HEK293 (cell line): Measurements from ENCODE around the gene CCDC175.

ENCODE experiments used
- CTCF ChIA-PET: fragments of 350-600 bp; formaldehyde crosslinking; extraction: SDS; loops from one replicate; lab custom pipeline; 2021; ENCODE audit warnings: antibody characterized with exemption; lab: Yijun Ruan, JAX
- POLR2A ChIA-PET: fragments of 300-600 bp; formaldehyde crosslinking; extraction: SDS; loops from one replicate; lab custom pipeline; 2020; ENCODE audit warnings: antibody characterized with exemption, inconsistent platforms; lab: Yijun Ruan, JAX
- H3K27ac ChIP-seq: fragments of 200-500 bp; sonication (Bioruptor generic); 2 replicates; pipeline ENCODE4 v1.5.1; 2014; ENCODE audit warnings: low read depth, low read length, control low read depth, inconsistent platforms; ENCODE audit errors: extremely low read depth
- H3K36me3 ChIP-seq, 2 experiments: fragments of 200-500 bp in 1 of 2; sonication (Bioruptor generic) in 1 of 2; 1 replicate in 1 of 2; 2 replicates in 1 of 2; pipeline ENCODE4 v1.5.1; 2014 to 2017; ENCODE audit warnings: inconsistent platforms in 2 of 2, low read length in 2 of 2; ENCODE audit not compliant: control insufficient read depth in 2 of 2, insufficient read depth in 1 of 2
- H3K4me1 ChIP-seq: fragments of 200-500 bp; sonication (Bioruptor generic); 2 replicates; pipeline ENCODE4 v1.5.1; 2014; ENCODE audit warnings: mild to moderate bottlenecking, low read length, inconsistent platforms; ENCODE audit not compliant: control insufficient read depth, insufficient read depth
- H3K4me3 ChIP-seq: 2 replicates; pipeline ENCODE4 v1.5.1; 2011; ENCODE audit warnings: low read depth, mild to moderate bottlenecking, control low read depth, low read length, moderate library complexity
- H3K9me3 ChIP-seq: fragments of 200-500 bp; sonication (Bioruptor generic); 2 replicates; pipeline ENCODE4 v1.5.1; 2014; ENCODE audit warnings: low read depth, low read length, inconsistent platforms; ENCODE audit not compliant: control insufficient read depth, insufficient read depth
- HOXA7 ChIP-seq: sonication (generic); formaldehyde crosslinking; IDR thresholded peaks from 2 replicates; pipeline ENCODE4 v1.8.1; 2022; ENCODE audit warnings: missing genetic modification reagents, borderline replicate concordance
- IKZF3 ChIP-seq: fragments of 450-650 bp; IDR thresholded peaks from 2 replicates; pipeline ENCODE4 v1.5.0; 2018; ENCODE audit warnings: missing biosample characterization, mild to moderate bottlenecking, missing genetic modification characterization, moderate library complexity
- MZF1 ChIP-seq: fragments of 450-650 bp; formaldehyde crosslinking; IDR thresholded peaks from 2 replicates; pipeline ENCODE4 v1.5.1; 2017; ENCODE audit warnings: missing biosample characterization, missing genetic modification characterization, borderline replicate concordance
- SALL2 ChIP-seq: fragments of 450-650 bp; formaldehyde crosslinking; IDR thresholded peaks from 2 replicates; pipeline ENCODE4 v1.5.0; 2017; ENCODE audit warnings: missing biosample characterization, mild to moderate bottlenecking, missing genetic modification characterization, borderline replicate concordance
- TRIM28 ChIP-seq: IDR thresholded peaks from 2 replicates; pipeline ENCODE4 v1.6.1; 2011; ENCODE audit warnings: low read length, control low read depth, borderline replicate concordance
- WT1 ChIP-seq: fragments of 450-650 bp; formaldehyde crosslinking; IDR thresholded peaks from 2 replicates; pipeline ENCODE4 v1.5.1; 2016; ENCODE audit warnings: missing biosample characterization, missing genetic modification characterization
- ZBTB17 ChIP-seq: fragments of 450-650 bp; formaldehyde crosslinking; IDR thresholded peaks from 2 replicates; pipeline ENCODE4 v1.5.1; 2016; ENCODE audit warnings: missing biosample characterization, missing genetic modification characterization
- ZBTB48 ChIP-seq: fragments of 450-650 bp; formaldehyde crosslinking; IDR thresholded peaks from 2 replicates; pipeline ENCODE4 v1.5.1; 2016; ENCODE audit warnings: missing biosample characterization, missing genetic modification characterization
- ZNF112 ChIP-seq: fragments of 450-650 bp; formaldehyde crosslinking; IDR thresholded peaks from 2 replicates; pipeline ENCODE4 v1.5.0; 2017; ENCODE audit warnings: missing biosample characterization, missing genetic modification characterization
- ZNF19 ChIP-seq: fragments of 450-650 bp; formaldehyde crosslinking; IDR thresholded peaks from 2 replicates; pipeline ENCODE4; 2016; ENCODE audit warnings: missing biosample characterization, missing genetic modification characterization, low read depth
- ZNF335 ChIP-seq: fragments of 450-650 bp; formaldehyde crosslinking; conservative IDR thresholded peaks from 2 replicates; pipeline ENCODE4 v1.5.1; 2016; ENCODE audit warnings: missing biosample characterization, missing genetic modification characterization
- ZNF391 ChIP-seq: fragments of 450-650 bp; formaldehyde crosslinking; IDR thresholded peaks from 2 replicates; pipeline ENCODE4 v1.5.1; 2016; ENCODE audit warnings: low read depth, missing biosample characterization, missing genetic modification characterization, borderline replicate concordance
- ZNF416 ChIP-seq: fragments of 450-650 bp; formaldehyde crosslinking; IDR thresholded peaks from 2 replicates; pipeline ENCODE4 v1.5.1; 2016; ENCODE audit warnings: missing biosample characterization, missing genetic modification characterization
- ZNF529 ChIP-seq: fragments of 450-650 bp; formaldehyde crosslinking; IDR thresholded peaks from 2 replicates; pipeline ENCODE4 v1.5.1; 2017; ENCODE audit warnings: missing genetic modification characterization, missing biosample characterization; ENCODE audit not compliant: insufficient replicate concordance
- ZNF530 ChIP-seq: fragments of 450-650 bp; formaldehyde crosslinking; IDR thresholded peaks from 2 replicates; pipeline ENCODE4 v1.5.1; 2016; ENCODE audit warnings: low read depth, missing biosample characterization, missing genetic modification characterization
- ZNF548 ChIP-seq: fragments of 450-650 bp; formaldehyde crosslinking; IDR thresholded peaks from 2 replicates; pipeline ENCODE4 v1.5.1; 2016; ENCODE audit warnings: missing biosample characterization, missing genetic modification characterization
- ZNF549 ChIP-seq: fragments of 450-650 bp; IDR thresholded peaks from 2 replicates; pipeline ENCODE4 v1.5.1; 2018; ENCODE audit warnings: missing biosample characterization, missing genetic modification characterization, mild to moderate bottlenecking, inconsistent platforms, moderate library complexity
- ZNF626 ChIP-seq: fragments of 450-650 bp; sonication (Bioruptor Pico); formaldehyde crosslinking; IDR thresholded peaks from 2 replicates; pipeline ENCODE4 v1.5.1; 2018; ENCODE audit warnings: missing biosample characterization, missing genetic modification characterization, inconsistent platforms
- ZNF707 ChIP-seq: fragments of 450-650 bp; formaldehyde crosslinking; IDR thresholded peaks from 2 replicates; pipeline ENCODE4 v1.5.1; 2016; ENCODE audit warnings: missing biosample characterization, missing genetic modification characterization
- ZNF768 ChIP-seq: fragments of 450-650 bp; formaldehyde crosslinking; IDR thresholded peaks from 2 replicates; pipeline ENCODE4 v1.5.1; 2018; ENCODE audit warnings: missing biosample characterization, mild to moderate bottlenecking, missing genetic modification characterization
- ZSCAN5A ChIP-seq: fragments of 450-650 bp; formaldehyde crosslinking; IDR thresholded peaks from 2 replicates; pipeline ENCODE4 v1.5.1; 2016; ENCODE audit warnings: missing biosample characterization, missing genetic modification characterization
- ZXDB ChIP-seq: fragments of 450-650 bp; formaldehyde crosslinking; IDR thresholded peaks from 2 replicates; pipeline ENCODE4 v1.5.1; 2016; ENCODE audit warnings: missing biosample characterization, missing genetic modification characterization
- TF ChIP-seq, protein P1 (sequence below): fragments of 450-650 bp; formaldehyde crosslinking; IDR thresholded peaks from 2 replicates; pipeline ENCODE4 v1.5.1; 2016; ENCODE audit warnings: missing biosample characterization, missing genetic modification characterization, borderline replicate concordance
- TF ChIP-seq, protein P2 (sequence below): IDR thresholded peaks from 2 replicates; pipeline ENCODE4 v1.6.1; 2011; ENCODE audit warnings: mild to moderate bottlenecking, low read depth, low read length, borderline replicate concordance
- TF ChIP-seq, protein P3 (sequence below): fragments of 450-650 bp; formaldehyde crosslinking; IDR thresholded peaks from 2 replicates; pipeline ENCODE4 v1.5.1; 2016; ENCODE audit warnings: missing biosample characterization, missing genetic modification characterization

CCDC175 gene

DNA sequence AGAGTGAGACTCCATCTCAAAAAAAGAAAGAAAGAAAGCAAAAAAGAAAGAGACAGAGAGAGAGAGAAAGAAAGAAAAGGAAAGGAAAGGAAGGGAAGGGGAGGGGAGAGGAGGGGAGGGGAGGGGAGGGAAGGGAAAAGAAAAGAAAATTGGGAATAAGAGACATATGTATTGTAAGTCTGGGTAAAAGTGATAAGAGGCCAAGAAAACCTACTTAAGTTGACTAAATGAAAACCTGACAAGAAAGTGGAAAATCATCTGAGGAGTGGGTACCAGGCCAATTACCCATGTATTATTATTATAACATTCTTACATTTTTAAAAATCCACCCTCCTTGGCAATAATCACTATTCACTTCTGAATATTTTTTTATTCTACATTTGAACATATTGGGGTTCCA, 46.3 kb downstream of the CCDC175 start:
- Histone ChIP-seq H3K9me3 (no peaks in the 10 kb centered on the region), H3K36me3 (no peaks in the 10 kb centered on the region), H3K27ac (no peak overlapping the region)
- POLR2A ChIA-PET, result no interaction called here
- CTCF ChIA-PET, result interaction anchor here (0.7 kb wide), 1 partner anchor 22 kb away, joined by 3 read pairs; no protein-coding TSS in a partner anchor
- TF ChIP-seq ZNF529 (no peak), ZXDB (tag by site-specific recombination) (no peak), MZF1 (no peak), TRIM28 (no peak), ZBTB17 (tag by site-specific recombination) (no peak), ZBTB48 (no peak), ZNF416 (tag by site-specific recombination) (no peak), ZNF335 (tag by site-specific recombination) (no peak), ZNF112 (tag by site-specific recombination) (no peak), ZNF549 (tag by site-specific recombination) (no peak), ZNF626 (tag by site-specific recombination) (no peak), ZNF707 (tag by site-specific recombination) (no peak), ZNF391 (tag by site-specific recombination) (no peak), HOXA7 (no peak)
- TF ChIP-seq, protein P1, sequence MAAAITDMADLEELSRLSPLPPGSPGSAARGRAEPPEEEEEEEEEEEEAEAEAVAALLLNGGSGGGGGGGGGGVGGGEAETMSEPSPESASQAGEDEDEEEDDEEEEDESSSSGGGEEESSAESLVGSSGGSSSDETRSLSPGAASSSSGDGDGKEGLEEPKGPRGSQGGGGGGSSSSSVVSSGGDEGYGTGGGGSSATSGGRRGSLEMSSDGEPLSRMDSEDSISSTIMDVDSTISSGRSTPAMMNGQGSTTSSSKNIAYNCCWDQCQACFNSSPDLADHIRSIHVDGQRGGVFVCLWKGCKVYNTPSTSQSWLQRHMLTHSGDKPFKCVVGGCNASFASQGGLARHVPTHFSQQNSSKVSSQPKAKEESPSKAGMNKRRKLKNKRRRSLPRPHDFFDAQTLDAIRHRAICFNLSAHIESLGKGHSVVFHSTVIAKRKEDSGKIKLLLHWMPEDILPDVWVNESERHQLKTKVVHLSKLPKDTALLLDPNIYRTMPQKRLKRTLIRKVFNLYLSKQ (tag by site-specific recombination), result no peak
- TF ChIP-seq, protein P2, sequence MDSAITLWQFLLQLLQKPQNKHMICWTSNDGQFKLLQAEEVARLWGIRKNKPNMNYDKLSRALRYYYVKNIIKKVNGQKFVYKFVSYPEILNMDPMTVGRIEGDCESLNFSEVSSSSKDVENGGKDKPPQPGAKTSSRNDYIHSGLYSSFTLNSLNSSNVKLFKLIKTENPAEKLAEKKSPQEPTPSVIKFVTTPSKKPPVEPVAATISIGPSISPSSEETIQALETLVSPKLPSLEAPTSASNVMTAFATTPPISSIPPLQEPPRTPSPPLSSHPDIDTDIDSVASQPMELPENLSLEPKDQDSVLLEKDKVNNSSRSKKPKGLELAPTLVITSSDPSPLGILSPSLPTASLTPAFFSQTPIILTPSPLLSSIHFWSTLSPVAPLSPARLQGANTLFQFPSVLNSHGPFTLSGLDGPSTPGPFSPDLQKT, result no peak
- TF ChIP-seq, all 188 proteins: peak for 0
- no peak overlapping the region for H3K4me3 ChIP-seq
- no peaks in the 10 kb centered on the region for H3K4me1 ChIP-seq

- ChIA-PET POLR2A (no interaction called here), CTCF (interaction anchor here (1.1 kb wide), 1 partner anchor 48 kb away, joined by 7 read pairs; the partner anchor contains the start of gene CCDC175)
- Histone ChIP-seq H3K4me3 (no peak overlapping the region), H3K9me3 (no peaks in the 10 kb centered on the region), H3K27ac (no peak overlapping the region), H3K4me1 (no peaks in the 10 kb centered on the region), H3K36me3 (no peaks in the 10 kb centered on the region)
- TF ChIP-seq SALL2 (tag by site-specific recombination), result no peak
- TF ChIP-seq ZNF530 (tag by site-specific recombination), result no peak
- no peak for TF ChIP-seq ZSCAN5A (tag by site-specific recombination)
- TF ChIP-seq, protein P3, sequence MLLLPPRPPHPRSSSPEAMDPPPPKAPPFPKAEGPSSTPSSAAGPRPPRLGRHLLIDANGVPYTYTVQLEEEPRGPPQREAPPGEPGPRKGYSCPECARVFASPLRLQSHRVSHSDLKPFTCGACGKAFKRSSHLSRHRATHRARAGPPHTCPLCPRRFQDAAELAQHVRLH (tag by site-specific recombination), result no peak
- no peak for TF ChIP-seq ZNF768 (tag by site-specific recombination)
- TF ChIP-seq, protein P1 (tag by site-specific recombination), result no peak
- TF ChIP-seq WT1 (tag by site-specific recombination), result no peak
- no peak for TF ChIP-seq ZNF19 (tag by site-specific recombination)
- TF ChIP-seq IKZF3 (tag by site-specific recombination), result no peak
- TF ChIP-seq ZNF548 (tag by site-specific recombination), result no peak
Observed at GRCh38 chr14:59529189-59529588, 47.4 kb downstream of the CCDC175 start.
